SK-N-SH (cell line): ENCODE results near the gene ITGAE. TPM values are rescaled to one million over a fixed set of nuclear protein-coding genes. Genes with fewer than 3 reads are reported as not detected.

Source experiments
- CTCF ChIA-PET: fragments of 300-600, 350-600 bp; formaldehyde crosslinking; extraction: SDS; loops from one replicate; lab custom pipeline; 2021; lab: Yijun Ruan, JAX
- POLR2A ChIA-PET: fragments of 350-600 bp; sonication (Branson Sonifier 250); formaldehyde crosslinking; extraction: SDS; loops from one replicate; lab custom pipeline; 2020; ENCODE audit warnings: antibody characterized with exemption, inconsistent platforms; lab: Yijun Ruan, JAX
- DNase-seq: peaks from one replicate; pipeline ENCODE4 v3.0.0; 2012
- H2AFZ ChIP-seq: fragments of 200-600 bp; sonication (generic); 2 replicates; pipeline ENCODE4 v1.8.1; 2016; ENCODE audit warnings: antibody characterized with exemption, mild to moderate bottlenecking, low read depth
- H3F3A ChIP-seq: fragments of 200-600 bp; sonication (generic); replicated peaks from 2 replicates; pipeline ENCODE3; 2016; ENCODE audit warnings: antibody characterized with exemption, mild to moderate bottlenecking; ENCODE audit not compliant: insufficient read depth
- H3K27ac ChIP-seq, 2 experiments: fragments of 200-500 bp in 1 of 2; fragments of 200-600 bp in 1 of 2; sonication (Bioruptor generic) in 1 of 2; sonication (generic), shearing (Covaris generic) in 1 of 2; 2 replicates each; pipeline versions ENCODE4 v1.5.1 to v1.6.1; 2014 to 2016; ENCODE audit warnings: low read depth in 2 of 2, inconsistent platforms in 1 of 2, low read length in 1 of 2, mild to moderate bottlenecking in 1 of 2, mixed read lengths in 1 of 2
- H3K27me3 ChIP-seq: fragments of 200-600 bp; sonication (generic), shearing (Covaris generic); 2 replicates; pipeline ENCODE4 v1.6.1; 2016; ENCODE audit warnings: mixed run types; ENCODE audit not compliant: insufficient read depth
- H3K36me3 ChIP-seq, 2 experiments: fragments of 200-500 bp in 1 of 2; fragments of 200-600 bp in 1 of 2; sonication (Bioruptor generic) in 1 of 2; sonication (generic) in 1 of 2; replicated peaks in 1 of 2; 2 replicates each; pipeline versions ENCODE3 to v1.5.1; 2014 to 2016; ENCODE audit warnings: low read length in 1 of 2, mild to moderate bottlenecking in 1 of 2; ENCODE audit not compliant: insufficient read depth in 2 of 2, control insufficient read depth in 1 of 2
- H3K4me1 ChIP-seq, 2 experiments: fragments of 200-500 bp in 1 of 2; fragments of 200-600 bp in 1 of 2; sonication (Bioruptor generic) in 1 of 2; sonication (generic), shearing (Covaris generic) in 1 of 2; 2 replicates each; pipeline versions ENCODE4 v1.5.1 to v1.6.1; 2014 to 2016; ENCODE audit warnings: low read depth in 1 of 2, low read length in 1 of 2, mixed run types in 1 of 2; ENCODE audit not compliant: insufficient read depth in 2 of 2, control insufficient read depth in 1 of 2
- H3K4me2 ChIP-seq: fragments of 200-600 bp; sonication (generic), shearing (Covaris generic); 2 replicates; pipeline ENCODE4 v1.6.1; 2017; ENCODE audit warnings: mixed run types
- H3K4me3 ChIP-seq, 2 experiments: fragments of 200-500 bp in 1 of 2; fragments of 200-600 bp in 1 of 2; sonication (Bioruptor generic) in 1 of 2; sonication (generic), shearing (Covaris generic) in 1 of 2; 2 replicates each; pipeline versions ENCODE4 v1.5.1 to v1.8.1; 2014 to 2016; ENCODE audit warnings: low read depth in 2 of 2, inconsistent platforms in 1 of 2, low read length in 1 of 2, mild to moderate bottlenecking in 1 of 2, mixed read lengths in 1 of 2, moderate library complexity in 1 of 2
- H3K79me2 ChIP-seq: fragments of 200-600 bp; sonication (generic); 2 replicates; pipeline ENCODE4 v1.8.1; 2017; ENCODE audit warnings: mild to moderate bottlenecking; ENCODE audit not compliant: insufficient read depth
- H3K9ac ChIP-seq: fragments of 200-600 bp; sonication (generic); 2 replicates; pipeline ENCODE4 v1.6.1; 2017; ENCODE audit warnings: mixed run types
- H3K9me2 ChIP-seq: fragments of 200-600 bp; sonication (generic); 2 replicates; pipeline ENCODE4 v1.6.1; 2017; ENCODE audit warnings: mixed run types
- H3K9me3 ChIP-seq: fragments of 200-600 bp; sonication (generic); 2 replicates; pipeline ENCODE4 v1.6.1; 2017; ENCODE audit warnings: mixed run types, mild to moderate bottlenecking, moderate library complexity
- H4K20me1 ChIP-seq: fragments of 200-600 bp; sonication (generic); 2 replicates; pipeline ENCODE4 v1.6.1; 2017; ENCODE audit warnings: mild to moderate bottlenecking, mixed run types; ENCODE audit not compliant: insufficient read depth
- CHD2 ChIP-seq: fragments of 150-350 bp; IDR thresholded peaks from 2 replicates; pipeline ENCODE4 v1.6.1; 2018; ENCODE audit warnings: low read length; ENCODE audit not compliant: partially characterized antibody
- ELF1 ChIP-seq: IDR thresholded peaks from 2 replicates; pipeline ENCODE4 v1.4.0; 2012
- EP300 ChIP-seq, 2 experiments: IDR thresholded peaks; 2 replicates each; pipeline versions ENCODE4 v1.4.0 to v1.6.1; 2012; ENCODE audit warnings: borderline replicate concordance in 1 of 2, low read depth in 1 of 2, low read length in 1 of 2
- FOSL2 ChIP-seq: IDR thresholded peaks from 2 replicates; pipeline ENCODE4 v1.4.0; 2012; ENCODE audit warnings: low read depth, mild to moderate bottlenecking, moderate library complexity, borderline replicate concordance
- FOXJ3 ChIP-seq: sonication (generic); formaldehyde crosslinking; IDR thresholded peaks from 2 replicates; pipeline ENCODE4 v1.5.1; 2020; ENCODE audit warnings: mild to moderate bottlenecking, missing genetic modification reagents
- FOXM1 ChIP-seq: IDR thresholded peaks from 2 replicates; pipeline ENCODE4 v1.4.0; 2012; ENCODE audit warnings: low read depth, mild to moderate bottlenecking
- GATA2 ChIP-seq: sonication (generic); formaldehyde crosslinking; IDR thresholded peaks from 2 replicates; pipeline ENCODE4 v1.5.0; 2020; ENCODE audit warnings: mild to moderate bottlenecking, missing genetic modification reagents
- MAX ChIP-seq: IDR thresholded peaks from 2 replicates; pipeline ENCODE4 v1.4.0; 2012; ENCODE audit warnings: low read depth
- MXI1 ChIP-seq: IDR thresholded peaks from 2 replicates; pipeline ENCODE4 v1.6.1; 2012; ENCODE audit warnings: mild to moderate bottlenecking, low read depth, low read length, improper control_type of control experiment
- NFIC ChIP-seq: IDR thresholded peaks from 2 replicates; pipeline ENCODE4 v1.4.0; 2012; ENCODE audit warnings: borderline replicate concordance
- PBX3 ChIP-seq: IDR thresholded peaks from 2 replicates; pipeline ENCODE4; 2012
- POLR2AphosphoS5 ChIP-seq: IDR thresholded peaks from 2 replicates; pipeline ENCODE4 v1.6.1; 2012; ENCODE audit warnings: low read depth, low read length
- RCOR1 ChIP-seq: fragments of 150-350 bp; IDR thresholded peaks from 2 replicates; pipeline ENCODE4 v1.6.1; 2017; ENCODE audit warnings: antibody characterized with exemption, low read length
- REST ChIP-seq: IDR thresholded peaks from 2 replicates; pipeline ENCODE4 v1.6.1; 2012; ENCODE audit warnings: mild to moderate bottlenecking, low read depth, low read length, moderate library complexity
- RFX5 ChIP-seq: IDR thresholded peaks from 2 replicates; pipeline ENCODE4 v1.6.1; 2012; ENCODE audit warnings: mild to moderate bottlenecking, improper control_type of control experiment, low read length
- TAF1 ChIP-seq: IDR thresholded peaks from 2 replicates; pipeline ENCODE4 v1.6.1; 2012; ENCODE audit warnings: low read depth, mild to moderate bottlenecking, low read length, moderate library complexity, borderline replicate concordance
- TCF12 ChIP-seq: IDR thresholded peaks from 2 replicates; pipeline ENCODE4 v1.4.0; 2012
- USF2 ChIP-seq: fragments of 150-350 bp; IDR thresholded peaks from 2 replicates; pipeline ENCODE4 v1.6.1; 2017; ENCODE audit warnings: antibody characterized with exemption, low read length, low read depth, borderline replicate concordance
- YY1 ChIP-seq: IDR thresholded peaks from 2 replicates; pipeline ENCODE4 v1.4.0; 2012; ENCODE audit warnings: low read depth, mild to moderate bottlenecking
- ZBTB33 ChIP-seq: IDR thresholded peaks from 2 replicates; pipeline ENCODE4 v1.4.0; 2012; ENCODE audit warnings: low read depth, borderline replicate concordance
- WGBS: methylation state at CpG from one replicate; pipeline ENCODE4 v1.1.6; 2017; ENCODE audit warnings: low lambda C conversion rate; 5-methylcytosine and 5-hydroxymethylcytosine counted together
- polyA plus RNA-seq, 3 experiments: library from polyadenylated mRNA; depleted of rRNA; stranded (reverse); fragments of >200 nt; gene quantifications; 2 replicates each; pipeline ENCODE4 v1.2.3, GENCODE V29; 2012
- TF ChIP-seq, protein P1 (sequence below): IDR thresholded peaks from 2 replicates; pipeline ENCODE4 v1.4.0; 2012; ENCODE audit warnings: low read depth, borderline replicate concordance

Gene ITGAE
- polyA plus RNA-seq, 1 of the 3 experiments (the other 2 are of a cell fraction): 56.7 TPM

GRCh38 chr17:3667366-3668278 lies 133.4 kb downstream of the ITGAE start (continued):
- TF ChIP-seq NFIC (0 out of 2 replicates have a peak, but pooled peaks have one; percentile 1), RCOR1 (no peak; the same call in 1 of the 2 replicates), CHD2 (no peak), ELF1 (peak; percentile 99), YY1 (no peak; the same call in 1 of the 2 replicates), FOXJ3 (CRISPR knock-in tag) (no peak), PBX3 (no peak), RFX5 (no peak), FOXM1 (no peak), TAF1 (peak; percentile 41; the same call in 1 of the 2 replicates), ZBTB33 (no peak)

- peak overlapping the region in 1 of 2 experiments; percentile 24; a peak in 1 of 4 replicates for H3K27ac ChIP-seq
- no peaks in the 10 kb centered on the region for H3K27me3 ChIP-seq
- H4K20me1 ChIP-seq: peaks cover 39% of the 10 kb centered on the region
- H3K4me1 ChIP-seq: peaks cover 0 to 20% of the 10 kb centered on the region in 2 experiments; a peak in 1 of 4 replicates
- WGBS: 90% methylated on average over 2 of the region's 6 CpGs
- peak overlapping the region; percentile 33; the same call in 1 of the 2 replicates for H3K9ac ChIP-seq
- no peaks in the 10 kb centered on the region for H3K9me3 ChIP-seq
- H3F3A ChIP-seq: peaks cover 20% of the 10 kb centered on the region
- POLR2A ChIA-PET: interaction anchor here (0.5 to 2.2 kb wide), 2 partner anchors 30 to 621 kb away, joined by 3 to 10 read pairs; partner anchors contain the start of genes CTNS and SHPK
- H3K79me2 ChIP-seq: peaks cover 62% of the 10 kb centered on the region
- H2AFZ ChIP-seq: no peak overlapping the region
- DNase-seq: no peak
- H3K4me2 ChIP-seq: peak overlapping the region; percentile 100
- TF ChIP-seq MAX (no peak), POLR2AphosphoS5 (no peak), MXI1 (no peak), USF2 (no peak), FOSL2 (no peak), TCF12 (no peak), ELF1 (no peak), REST (no peak), TAF1 (no peak), EP300 (IDR thresholded peaks at IDR 0.05; ENCODE audit: borderline replicate concordance in 1 of 2, low read depth in 1 of 2, low read length in 1 of 2) (no peak), GATA2 (no peak)
- TF ChIP-seq, protein P1, sequence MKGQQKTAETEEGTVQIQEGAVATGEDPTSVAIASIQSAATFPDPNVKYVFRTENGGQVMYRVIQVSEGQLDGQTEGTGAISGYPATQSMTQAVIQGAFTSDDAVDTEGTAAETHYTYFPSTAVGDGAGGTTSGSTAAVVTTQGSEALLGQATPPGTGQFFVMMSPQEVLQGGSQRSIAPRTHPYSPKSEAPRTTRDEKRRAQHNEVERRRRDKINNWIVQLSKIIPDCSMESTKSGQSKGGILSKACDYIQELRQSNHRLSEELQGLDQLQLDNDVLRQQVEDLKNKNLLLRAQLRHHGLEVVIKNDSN: no peak
- peak overlapping the region in 1 of 2 experiments; percentile 96; a peak in 2 of 4 replicates for H3K4me3 ChIP-seq
- H3K36me3 ChIP-seq: peaks cover 23 to 25% of the 10 kb centered on the region in 2 experiments
- CTCF ChIA-PET: interaction anchor here (1.0 to 3.0 kb wide), 5 partner anchors 8 to 618 kb away, joined by 3 to 14 read pairs (median 5); partner anchors contain the start of gene P2RX5
- H3K9me2 ChIP-seq: no peaks in the 10 kb centered on the region
These were observed 134.5 kb downstream of the ITGAE start for GRCh38 chr17:3666516-3666915.
